HCT116 (cell line): ENCODE results near the gene PTGES2. TPM values are rescaled to one million over a fixed set of nuclear protein-coding genes. Genes with fewer than 3 reads are reported as not detected.

Experiments
- ATAC-seq: fragments of 200-7000 bp; cut with Tn5 transposase; 2 replicates; pipeline ENCODE4 v1.9.1; 2020; ENCODE audit warnings: mild to moderate bottlenecking, moderate library complexity
- BruUV-seq: library from RNA; stranded (reverse); fragments of 400-500 nt; replicated peaks from 2 replicates; lab custom pipeline; 2021; lab: Mats Ljungman, UMichigan
- CTCF ChIA-PET: fragments of 300-600 bp; sonication (Branson Sonifier 250); formaldehyde crosslinking; loops from one replicate; lab custom pipeline; 2021; ENCODE audit warnings: antibody characterized with exemption; lab: Charles Lee
- POLR2A ChIA-PET: fragments of 300-600, 350-600 bp; sonication (Branson Sonifier 250); formaldehyde crosslinking; loops from one replicate; lab custom pipeline; 2021; ENCODE audit warnings: antibody characterized with exemption; lab: Charles Lee
- RAD21 ChIA-PET, 2 experiments: fragments of 300-600 bp; sonication (Branson Sonifier 250); formaldehyde crosslinking; loops; one replicate each; lab custom pipeline; 2023; ENCODE audit warnings: low total read pairs in 2 of 2; ENCODE audit not compliant: uncharacterized antibody in 2 of 2, unreplicated experiment in 2 of 2, low non-redundant PET in 1 of 2; lab: Charles Lee
- DNase-seq: peaks from one replicate; pipeline ENCODE4 v3.0.0-alpha.2; 2010; ENCODE audit warnings: low read depth, low spot score
- H2AFZ ChIP-seq: fragments of 200-600 bp; shearing (Covaris generic), sonication (generic); 2 replicates; pipeline ENCODE4 v1.6.1; 2017; ENCODE audit warnings: low read depth, mixed run types, mixed read lengths, antibody characterized with exemption, low read length; ENCODE audit not compliant: poor library complexity, severe bottlenecking
- H3K27ac ChIP-seq: 2 replicates; pipeline ENCODE4 v1.5.1; 2012; ENCODE audit warnings: low read depth, low read length
- H3K27me3 ChIP-seq: fragments of 200-600 bp; sonication (generic); 2 replicates; pipeline ENCODE4 v1.6.1; 2016; ENCODE audit warnings: mixed run types, low read length, mixed read lengths; ENCODE audit not compliant: insufficient read depth
- H3K36me3 ChIP-seq, 2 experiments: fragments of 200-500 bp in 1 of 2; fragments of 200-600 bp in 1 of 2; sonication (Bioruptor generic) in 1 of 2; sonication (generic) in 1 of 2; 2 replicates each; pipeline versions ENCODE4 v1.5.1 to v1.6.1; 2014 to 2016; ENCODE audit warnings: low read length in 2 of 2, inconsistent platforms in 1 of 2, mixed read lengths in 1 of 2, mixed run types in 1 of 2; ENCODE audit not compliant: insufficient read depth in 2 of 2, control insufficient read depth in 1 of 2
- H3K4me1 ChIP-seq, 2 experiments: fragments of 200-600 bp in 1 of 2; sonication (generic) in 1 of 2; 2 replicates each; pipeline versions ENCODE4 v1.5.1 to v1.6.1; 2012 to 2017; ENCODE audit warnings: low read length in 2 of 2, inconsistent platforms in 1 of 2, mild to moderate bottlenecking in 1 of 2, mixed read lengths in 1 of 2, mixed run types in 1 of 2, moderate library complexity in 1 of 2; ENCODE audit not compliant: insufficient read depth in 2 of 2, control insufficient read depth in 1 of 2
- H3K4me2 ChIP-seq: fragments of 200-600 bp; sonication (generic); 2 replicates; pipeline ENCODE4 v1.6.1; 2017; ENCODE audit warnings: mixed run types, low read length, mixed read lengths
- H3K4me3 ChIP-seq, 2 experiments: fragments of 200-600 bp in 1 of 2; sonication (generic) in 1 of 2; replicated peaks in 1 of 2; 2 replicates each; pipeline ENCODE4 v1.5.1; 2011 to 2016; ENCODE audit warnings: low read length in 2 of 2, control low read depth in 1 of 2, low read depth in 1 of 2, mild to moderate bottlenecking in 1 of 2, mixed read lengths in 1 of 2, mixed run types in 1 of 2
- H3K79me2 ChIP-seq: fragments of 200-600 bp; sonication (generic); 2 replicates; pipeline ENCODE4 v1.6.1; 2017; ENCODE audit warnings: mild to moderate bottlenecking, mixed run types, low read length, moderate library complexity, mixed read lengths; ENCODE audit not compliant: insufficient read depth
- H3K9ac ChIP-seq: fragments of 200-600 bp; sonication (generic); 2 replicates; pipeline ENCODE4 v1.6.1; 2016; ENCODE audit warnings: low read length, mixed read lengths
- H3K9me2 ChIP-seq: fragments of 200-600 bp; sonication (generic), shearing (Covaris generic); 2 replicates; pipeline ENCODE4 v1.6.1; 2017; ENCODE audit warnings: mixed run types, mild to moderate bottlenecking, moderate library complexity; ENCODE audit not compliant: insufficient read depth
- H3K9me3 ChIP-seq, 2 experiments: fragments of 200-500 bp in 1 of 2; fragments of 200-600 bp in 1 of 2; sonication (Bioruptor generic) in 1 of 2; sonication (generic) in 1 of 2; 2 replicates each; pipeline ENCODE4 v1.6.1; 2014 to 2017; ENCODE audit warnings: low read length in 2 of 2, mixed read lengths in 2 of 2, inconsistent platforms in 1 of 2, low read depth in 1 of 2, mild to moderate bottlenecking in 1 of 2, mixed run types in 1 of 2, moderate library complexity in 1 of 2; ENCODE audit not compliant: control insufficient read depth in 1 of 2, insufficient read depth in 1 of 2
- H4K20me1 ChIP-seq: fragments of 200-600 bp; sonication (generic), shearing (Covaris generic); 2 replicates; pipeline ENCODE4 v1.6.1; 2017; ENCODE audit warnings: mixed run types, mild to moderate bottlenecking, moderate library complexity; ENCODE audit not compliant: insufficient read depth
- CBX3 ChIP-seq: IDR thresholded peaks from 2 replicates; pipeline ENCODE4 v1.6.1; 2012; ENCODE audit warnings: low read depth
- CEBPB ChIP-seq: IDR thresholded peaks from 2 replicates; pipeline ENCODE4 v1.6.1; 2012; ENCODE audit warnings: low read depth
- ELF1 ChIP-seq: IDR thresholded peaks from 2 replicates; pipeline ENCODE4 v1.6.1; 2012; ENCODE audit warnings: low read depth, borderline replicate concordance
- EZH2phosphoT487 ChIP-seq: fragments of 200-600 bp; IDR thresholded peaks from 2 replicates; pipeline ENCODE4 v1.6.1; 2018; ENCODE audit warnings: antibody characterized with exemption, borderline replicate concordance
- FOSL1 ChIP-seq: IDR thresholded peaks from 2 replicates; pipeline ENCODE4 v1.6.1; 2012; ENCODE audit warnings: low read depth
- POLR2A ChIP-seq: IDR thresholded peaks from 2 replicates; pipeline ENCODE4 v1.7.0; 2011; ENCODE audit warnings: borderline replicate concordance; ENCODE audit not compliant: insufficient read depth, insufficient read length; ENCODE audit errors: extremely low read depth
- SIN3A ChIP-seq: IDR thresholded peaks from 2 replicates; pipeline ENCODE4 v1.6.1; 2012; ENCODE audit warnings: low read depth
- SP1 ChIP-seq: IDR thresholded peaks from 2 replicates; pipeline ENCODE4 v1.6.1; 2012; ENCODE audit warnings: low read depth
- SRF ChIP-seq: IDR thresholded peaks from 2 replicates; pipeline ENCODE4 v1.6.1; 2012; ENCODE audit warnings: low read depth
- TCF7L2 ChIP-seq: IDR thresholded peaks from 2 replicates; pipeline ENCODE4 v1.7.0; 2011; ENCODE audit warnings: borderline replicate concordance, inconsistent platforms; ENCODE audit not compliant: insufficient read depth, insufficient read length; ENCODE audit errors: extremely low read depth
- YY1 ChIP-seq: IDR thresholded peaks from 2 replicates; pipeline ENCODE4 v1.6.1; 2011; ENCODE audit warnings: low read length, low read depth, moderate library complexity, mild to moderate bottlenecking; ENCODE audit not compliant: insufficient replicate concordance; ENCODE audit errors: extremely low read depth
- ZNF274 ChIP-seq: fragments of 200-500 bp; sonication (Bioruptor generic); IDR thresholded peaks from 2 replicates; pipeline ENCODE4 v1.6.1; 2014; ENCODE audit warnings: mild to moderate bottlenecking, low read depth, low read length, inconsistent platforms
- intact Hi-C: fragments of 100-400 bp; cut with micrococcal nuclease; formaldehyde crosslinking; loops from 2 replicates; pipeline ENCODE4 v1.10.0; 2022
- total RNA-seq: library from RNA; stranded (reverse); gene quantifications from one replicate; pipeline ENCODE4 v1.2.1, GENCODE V29; 2021; ENCODE audit not compliant: unreplicated experiment
- TF ChIP-seq, protein P1 (sequence below): IDR thresholded peaks from 2 replicates; pipeline ENCODE4 v1.6.1; 2012; ENCODE audit warnings: low read depth
- TF ChIP-seq, protein P2 (sequence below): IDR thresholded peaks from 2 replicates; pipeline ENCODE4 v1.6.1; 2012
- TF ChIP-seq, protein P3 (sequence below): IDR thresholded peaks from 2 replicates; pipeline ENCODE4 v1.6.1; 2011; ENCODE audit warnings: mild to moderate bottlenecking, low read length, moderate library complexity; ENCODE audit not compliant: insufficient replicate concordance; ENCODE audit errors: extremely low read depth
- TF ChIP-seq, protein P4 (sequence below), 3 experiments: fragments of 200-600 bp in 1 of 3; sonication (generic) in 1 of 3; IDR thresholded peaks in 2 of 3; conservative IDR thresholded peaks in 1 of 3; 2 replicates each; pipeline ENCODE4 v1.5.1; 2012 to 2017; ENCODE audit warnings: low read depth in 2 of 3, low read length in 2 of 3, antibody characterized with exemption in 1 of 3, borderline replicate concordance in 1 of 3, control low read depth in 1 of 3, mild to moderate bottlenecking in 1 of 3, mixed read lengths in 1 of 3, mixed run types in 1 of 3, moderate library complexity in 1 of 3; ENCODE audit not compliant: insufficient read depth in 1 of 3

Gene PTGES2
- total RNA-seq, 1 experiment from 2014 or later = 148 TPM

DNA sequence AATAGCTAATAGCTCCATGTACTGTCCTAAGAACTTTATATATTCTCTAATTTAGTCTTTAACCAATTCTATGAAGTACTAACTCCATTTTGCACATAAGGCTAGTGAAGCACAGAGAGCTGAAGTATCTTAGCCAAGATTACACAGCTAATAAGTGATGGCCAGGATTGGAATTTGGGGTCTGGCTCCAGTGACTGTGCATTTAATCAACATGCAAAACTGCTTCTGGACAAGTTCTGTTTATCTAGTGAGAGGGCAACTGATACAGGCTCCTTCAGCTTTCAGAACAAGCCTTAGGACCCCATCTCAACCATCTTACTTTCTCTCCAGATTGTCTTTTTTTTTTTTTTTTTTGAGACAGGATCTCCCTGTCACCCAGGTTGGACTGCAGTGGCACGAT, 38.2 kb downstream of the PTGES2 start:
- Histone ChIP-seq H3K27ac (no peak overlapping the region), H3K9me3 (no peaks in the 10 kb centered on the region), H3K4me2 (no peak overlapping the region), H3K79me2 (peaks cover 78% of the 10 kb centered on the region), H3K4me3 (no peak overlapping the region), H3K9me2 (no peaks in the 10 kb centered on the region), H3K4me1 (peaks cover 8 to 21% of the 10 kb centered on the region in 2 experiments; a peak in 3 of 4 replicates), H3K27me3 (no peaks in the 10 kb centered on the region), H4K20me1 (0 out of 2 replicates have a peak, but pooled peaks cover 4% of the 10 kb centered on the region), H3K9ac (no peak overlapping the region), H2AFZ (no peak overlapping the region), H3K36me3 (0 out of 4 replicates have a peak, but pooled peaks cover 0 to 4% of the 10 kb centered on the region in 2 experiments)
- no peak for ATAC-seq
- TF ChIP-seq SIN3A (no peak), TCF7L2 (no peak), EZH2phosphoT487 (no peak), YY1 (no peak), CEBPB (no peak), ELF1 (no peak), SP1 (no peak), POLR2A (no peak), ZNF274 (no peak), FOSL1 (no peak), SRF (no peak), CBX3 (no peak)
- TF ChIP-seq, protein P1, sequence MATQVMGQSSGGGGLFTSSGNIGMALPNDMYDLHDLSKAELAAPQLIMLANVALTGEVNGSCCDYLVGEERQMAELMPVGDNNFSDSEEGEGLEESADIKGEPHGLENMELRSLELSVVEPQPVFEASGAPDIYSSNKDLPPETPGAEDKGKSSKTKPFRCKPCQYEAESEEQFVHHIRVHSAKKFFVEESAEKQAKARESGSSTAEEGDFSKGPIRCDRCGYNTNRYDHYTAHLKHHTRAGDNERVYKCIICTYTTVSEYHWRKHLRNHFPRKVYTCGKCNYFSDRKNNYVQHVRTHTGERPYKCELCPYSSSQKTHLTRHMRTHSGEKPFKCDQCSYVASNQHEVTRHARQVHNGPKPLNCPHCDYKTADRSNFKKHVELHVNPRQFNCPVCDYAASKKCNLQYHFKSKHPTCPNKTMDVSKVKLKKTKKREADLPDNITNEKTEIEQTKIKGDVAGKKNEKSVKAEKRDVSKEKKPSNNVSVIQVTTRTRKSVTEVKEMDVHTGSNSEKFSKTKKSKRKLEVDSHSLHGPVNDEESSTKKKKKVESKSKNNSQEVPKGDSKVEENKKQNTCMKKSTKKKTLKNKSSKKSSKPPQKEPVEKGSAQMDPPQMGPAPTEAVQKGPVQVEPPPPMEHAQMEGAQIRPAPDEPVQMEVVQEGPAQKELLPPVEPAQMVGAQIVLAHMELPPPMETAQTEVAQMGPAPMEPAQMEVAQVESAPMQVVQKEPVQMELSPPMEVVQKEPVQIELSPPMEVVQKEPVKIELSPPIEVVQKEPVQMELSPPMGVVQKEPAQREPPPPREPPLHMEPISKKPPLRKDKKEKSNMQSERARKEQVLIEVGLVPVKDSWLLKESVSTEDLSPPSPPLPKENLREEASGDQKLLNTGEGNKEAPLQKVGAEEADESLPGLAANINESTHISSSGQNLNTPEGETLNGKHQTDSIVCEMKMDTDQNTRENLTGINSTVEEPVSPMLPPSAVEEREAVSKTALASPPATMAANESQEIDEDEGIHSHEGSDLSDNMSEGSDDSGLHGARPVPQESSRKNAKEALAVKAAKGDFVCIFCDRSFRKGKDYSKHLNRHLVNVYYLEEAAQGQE = no peak
- TF ChIP-seq, protein P2, sequence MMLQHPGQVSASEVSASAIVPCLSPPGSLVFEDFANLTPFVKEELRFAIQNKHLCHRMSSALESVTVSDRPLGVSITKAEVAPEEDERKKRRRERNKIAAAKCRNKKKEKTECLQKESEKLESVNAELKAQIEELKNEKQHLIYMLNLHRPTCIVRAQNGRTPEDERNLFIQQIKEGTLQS = no peak
- TF ChIP-seq, protein P3, sequence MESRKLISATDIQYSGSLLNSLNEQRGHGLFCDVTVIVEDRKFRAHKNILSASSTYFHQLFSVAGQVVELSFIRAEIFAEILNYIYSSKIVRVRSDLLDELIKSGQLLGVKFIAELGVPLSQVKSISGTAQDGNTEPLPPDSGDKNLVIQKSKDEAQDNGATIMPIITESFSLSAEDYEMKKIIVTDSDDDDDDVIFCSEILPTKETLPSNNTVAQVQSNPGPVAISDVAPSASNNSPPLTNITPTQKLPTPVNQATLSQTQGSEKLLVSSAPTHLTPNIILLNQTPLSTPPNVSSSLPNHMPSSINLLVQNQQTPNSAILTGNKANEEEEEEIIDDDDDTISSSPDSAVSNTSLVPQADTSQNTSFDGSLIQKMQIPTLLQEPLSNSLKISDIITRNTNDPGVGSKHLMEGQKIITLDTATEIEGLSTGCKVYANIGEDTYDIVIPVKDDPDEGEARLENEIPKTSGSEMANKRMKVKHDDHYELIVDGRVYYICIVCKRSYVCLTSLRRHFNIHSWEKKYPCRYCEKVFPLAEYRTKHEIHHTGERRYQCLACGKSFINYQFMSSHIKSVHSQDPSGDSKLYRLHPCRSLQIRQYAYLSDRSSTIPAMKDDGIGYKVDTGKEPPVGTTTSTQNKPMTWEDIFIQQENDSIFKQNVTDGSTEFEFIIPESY = no peak
- TF ChIP-seq, protein P4, sequence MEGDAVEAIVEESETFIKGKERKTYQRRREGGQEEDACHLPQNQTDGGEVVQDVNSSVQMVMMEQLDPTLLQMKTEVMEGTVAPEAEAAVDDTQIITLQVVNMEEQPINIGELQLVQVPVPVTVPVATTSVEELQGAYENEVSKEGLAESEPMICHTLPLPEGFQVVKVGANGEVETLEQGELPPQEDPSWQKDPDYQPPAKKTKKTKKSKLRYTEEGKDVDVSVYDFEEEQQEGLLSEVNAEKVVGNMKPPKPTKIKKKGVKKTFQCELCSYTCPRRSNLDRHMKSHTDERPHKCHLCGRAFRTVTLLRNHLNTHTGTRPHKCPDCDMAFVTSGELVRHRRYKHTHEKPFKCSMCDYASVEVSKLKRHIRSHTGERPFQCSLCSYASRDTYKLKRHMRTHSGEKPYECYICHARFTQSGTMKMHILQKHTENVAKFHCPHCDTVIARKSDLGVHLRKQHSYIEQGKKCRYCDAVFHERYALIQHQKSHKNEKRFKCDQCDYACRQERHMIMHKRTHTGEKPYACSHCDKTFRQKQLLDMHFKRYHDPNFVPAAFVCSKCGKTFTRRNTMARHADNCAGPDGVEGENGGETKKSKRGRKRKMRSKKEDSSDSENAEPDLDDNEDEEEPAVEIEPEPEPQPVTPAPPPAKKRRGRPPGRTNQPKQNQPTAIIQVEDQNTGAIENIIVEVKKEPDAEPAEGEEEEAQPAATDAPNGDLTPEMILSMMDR (IDR thresholded peaks at IDR 0.05 in 2 of 3, conservative IDR thresholded peaks at IDR 0.05 in 1 of 3; ENCODE audit: borderline replicate concordance in 1 of 3, insufficient read depth in 1 of 3, low read depth in 2 of 3, low read length in 2 of 3) = no peak
- DNase-seq = no peak
- ChIA-PET POLR2A (no interaction called here), CTCF (no interaction called here), RAD21 (no interaction called here)
- intact Hi-C loops = no loop called here
- no TSS peak for BruUV-seq
